ENCODE results near the gene GREB1.
A peak's percentile ranks its signal among the peaks of the same experiment; 100 is the strongest.

The GREB1 gene

GRCh38 chr2:11616097-11616687 is 82.3 kb downstream of the GREB1 start:
- no peak for DNase-seq

DNA sequence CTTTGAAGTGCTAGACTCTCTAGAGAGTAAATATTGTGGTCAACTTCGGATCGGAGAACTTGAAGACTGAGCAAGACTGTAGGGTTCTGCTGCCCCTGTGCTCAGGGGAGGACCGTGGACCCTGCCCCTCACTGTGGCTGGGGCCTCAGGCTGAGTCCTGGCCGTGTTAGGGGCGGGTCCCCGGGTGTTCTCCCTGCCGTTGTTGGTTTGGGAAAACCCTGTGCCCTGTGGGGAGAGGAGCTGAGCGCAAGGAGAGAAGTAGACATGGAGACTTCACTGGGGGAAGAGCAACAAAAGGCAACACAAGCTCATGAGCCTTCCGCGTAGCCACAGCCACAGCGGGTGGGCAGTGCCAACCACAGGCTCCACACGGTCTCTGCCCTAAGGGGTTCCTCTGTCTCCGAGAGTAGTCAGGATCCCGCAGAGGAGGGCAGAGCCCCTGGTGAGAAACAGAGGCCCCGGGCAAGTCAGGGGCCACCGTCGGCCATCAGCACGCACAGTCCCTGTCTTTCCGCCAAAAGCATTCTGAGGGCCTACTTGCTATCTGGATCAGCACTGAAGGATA is 83.1 kb downstream of the GREB1 start:
- no peak for DNase-seq

DNA sequence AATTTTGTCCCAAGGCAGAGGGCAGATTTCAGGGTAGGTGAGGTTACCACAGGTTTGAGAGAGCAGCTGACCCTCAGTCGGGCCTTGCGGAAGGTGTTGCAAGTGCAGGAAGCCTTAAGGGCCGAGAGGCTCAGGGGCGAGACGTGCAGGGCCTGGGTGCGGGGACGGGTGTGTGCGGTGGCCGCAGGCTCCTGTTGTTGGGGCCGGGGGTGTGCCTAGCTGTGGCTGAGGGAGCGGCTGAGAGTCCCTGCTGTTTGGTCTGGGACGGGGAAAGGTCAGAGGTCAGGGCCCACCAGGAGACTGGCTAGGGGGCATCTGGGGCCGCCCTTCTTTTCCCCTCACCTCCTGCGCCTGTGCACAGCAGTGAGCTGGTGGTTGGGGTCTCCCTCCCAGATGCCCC is 83.7 kb downstream of the GREB1 start:
- DNase-seq: no peak

DNA sequence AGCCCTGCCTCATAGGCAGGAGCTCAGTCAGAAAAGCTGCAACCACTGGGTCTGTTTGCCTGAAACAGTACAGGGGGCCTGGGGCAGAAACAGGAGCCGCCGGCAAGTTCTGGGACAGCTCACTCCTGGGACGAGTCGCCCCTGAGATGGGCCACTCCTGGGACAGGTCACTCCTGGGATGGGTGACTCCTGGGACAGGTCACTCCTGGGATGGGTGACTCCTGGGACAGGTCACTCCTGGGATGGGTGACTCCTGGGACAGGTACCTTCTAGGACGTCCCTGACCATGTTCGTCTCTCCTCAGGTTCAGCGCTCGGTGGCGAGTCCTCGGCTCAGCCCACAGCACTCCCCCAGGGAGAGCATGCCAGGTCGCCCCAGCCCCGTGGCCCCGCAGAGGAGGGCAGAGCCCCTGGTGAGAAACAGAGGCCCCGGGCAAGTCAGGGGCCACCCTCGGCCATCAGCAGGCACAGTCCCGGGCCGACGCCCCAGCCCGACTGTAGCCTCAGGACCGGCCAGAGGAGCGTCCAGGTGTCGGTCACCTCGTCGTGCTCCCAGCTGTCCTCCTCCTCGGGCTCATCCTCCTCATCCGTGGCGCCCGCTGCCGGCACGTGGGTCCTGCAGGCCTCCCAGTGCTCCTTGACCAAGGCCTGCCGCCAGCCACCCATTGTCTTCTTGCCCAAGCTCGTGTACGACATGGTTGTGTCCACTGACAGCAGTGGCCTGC is 84.3 kb downstream of the GREB1 start:
- DNase-seq: no peak

DNA sequence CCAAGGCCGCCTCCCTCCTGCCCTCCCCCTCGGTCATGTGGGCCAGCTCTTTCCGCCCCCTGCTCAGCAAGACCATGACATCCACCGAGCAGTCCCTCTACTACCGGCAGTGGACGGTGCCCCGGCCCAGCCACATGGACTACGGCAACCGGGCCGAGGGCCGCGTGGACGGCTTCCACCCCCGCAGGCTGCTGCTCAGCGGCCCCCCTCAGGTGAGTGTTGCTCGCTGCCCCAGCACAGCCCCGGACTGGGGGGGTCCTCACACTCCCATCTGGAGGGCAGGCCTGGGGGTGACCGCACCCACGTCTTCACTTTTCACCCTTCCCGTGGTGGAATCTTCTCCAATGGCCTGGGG is 84.8 kb downstream of the GREB1 start:
- DNase-seq: no peak

GRCh38 chr2:11621410-11621809 is 87.6 kb downstream of the GREB1 start:
- no peak for DNase-seq

DNA sequence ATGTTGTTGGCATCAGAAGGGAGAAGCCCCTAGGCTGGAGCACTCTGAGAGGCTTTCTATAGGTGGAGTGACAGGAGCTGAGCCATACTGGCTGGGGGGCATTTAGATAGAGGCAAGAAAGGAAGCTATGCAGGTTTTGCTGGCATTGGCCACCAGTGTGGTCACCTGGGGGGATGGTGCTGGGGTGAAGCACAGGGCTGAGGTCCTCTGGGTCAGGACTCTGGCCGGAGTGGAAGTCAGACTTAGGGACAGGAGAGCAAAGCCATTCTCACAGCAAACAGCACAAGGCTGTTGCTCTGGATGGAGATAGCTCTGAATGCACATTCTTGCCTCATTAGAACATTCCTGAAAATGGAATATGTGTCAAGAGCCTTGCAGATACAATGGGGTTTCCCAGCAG is 88.8 kb downstream of the GREB1 start:
- no peak for DNase-seq

- no peak for DNase-seq
Measured at GRCh38 chr2:11624893-11625292, 91.0 kb downstream of the GREB1 start.

DNA sequence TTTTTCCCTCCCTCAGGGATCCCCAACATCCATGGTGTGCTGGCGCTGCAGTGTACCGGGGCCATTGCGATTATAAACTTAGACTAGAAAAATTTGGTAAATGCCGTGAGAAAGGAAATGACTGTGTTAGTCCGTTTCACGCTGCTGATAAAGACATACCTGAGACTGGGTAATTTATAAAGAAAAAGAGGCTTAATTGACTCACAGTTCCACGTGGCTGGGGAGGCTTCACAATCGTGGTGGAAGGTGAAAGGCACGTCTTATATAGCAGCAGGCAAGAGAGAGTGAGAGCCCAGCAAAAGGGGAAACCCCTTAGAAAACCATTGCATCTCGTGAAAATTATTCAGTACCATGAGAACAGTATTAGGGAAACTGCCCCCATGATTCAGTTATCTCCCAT is 91.8 kb downstream of the GREB1 start:
- no peak for DNase-seq

- DNase-seq: no peak
Measured at GRCh38 chr2:11628675-11629074, 94.8 kb downstream of the GREB1 start.

DNA sequence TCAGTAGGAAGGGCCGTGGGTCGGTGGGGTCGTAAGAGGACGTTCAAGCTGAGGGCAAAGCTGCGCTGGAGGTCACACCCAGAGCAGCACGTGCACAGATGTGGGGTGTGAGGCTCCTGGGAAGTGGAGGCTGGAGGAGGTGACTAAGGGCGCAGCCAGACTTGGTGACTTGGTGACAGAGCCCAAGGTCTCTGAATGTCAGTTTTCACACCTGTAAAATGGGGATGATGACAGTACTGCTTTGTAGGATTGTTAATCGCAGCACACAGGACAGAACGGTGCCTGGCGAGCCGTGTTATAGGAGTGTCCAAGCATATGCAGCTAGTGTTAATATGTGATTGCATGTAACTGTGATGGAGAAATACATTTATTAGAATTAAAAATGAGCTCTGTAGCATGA is 95.4 kb downstream of the GREB1 start:
- no peak for DNase-seq

- no peak for DNase-seq
Measured at GRCh38 chr2:11629851-11630250, 96.0 kb downstream of the GREB1 start.

DNA sequence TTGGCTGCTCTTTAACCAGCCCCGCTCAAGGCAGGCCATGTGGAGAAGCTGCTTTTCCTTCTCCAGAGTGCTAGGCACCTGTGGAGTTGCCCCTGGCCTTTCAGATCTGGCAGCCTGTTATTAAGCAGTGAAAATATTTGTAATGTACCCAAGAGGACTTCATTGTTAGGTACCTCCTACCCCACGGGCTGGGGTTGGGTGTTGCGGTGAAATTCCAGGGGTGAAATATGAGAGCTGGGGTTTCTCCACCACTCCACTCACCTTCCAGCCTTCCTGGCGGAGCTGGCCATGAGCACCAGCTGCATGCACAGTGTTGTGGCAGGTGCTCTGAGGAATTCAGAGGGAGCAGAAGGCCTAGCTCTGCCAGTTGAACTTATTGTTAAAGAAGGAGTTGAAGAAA is 97.0 kb downstream of the GREB1 start:
- DNase-seq: peak; percentile 58

DNA sequence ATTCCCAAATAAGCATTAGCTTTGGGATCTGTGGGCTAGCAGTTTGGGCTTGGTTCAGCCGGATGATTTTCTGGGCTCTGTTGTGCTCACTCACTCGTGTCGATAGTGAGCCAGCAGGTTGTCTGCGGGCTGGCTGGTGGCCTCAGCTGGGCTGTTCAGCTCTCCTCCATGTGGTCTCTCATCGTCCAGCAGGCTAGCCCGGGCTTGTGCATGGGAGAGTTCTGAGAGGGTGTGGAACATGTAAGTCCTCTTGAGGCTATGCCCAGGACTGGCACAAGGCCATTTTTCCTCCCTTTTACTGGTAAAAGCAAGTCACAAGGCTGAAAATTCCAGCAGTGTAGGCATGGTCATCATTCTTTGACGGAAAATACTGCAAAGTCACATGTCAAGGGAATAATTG is 97.6 kb downstream of the GREB1 start:
- DNase-seq: no peak

- DNase-seq: no peak
Measured at GRCh38 chr2:11633923-11634478, 100.2 kb downstream of the GREB1 start.

DNA sequence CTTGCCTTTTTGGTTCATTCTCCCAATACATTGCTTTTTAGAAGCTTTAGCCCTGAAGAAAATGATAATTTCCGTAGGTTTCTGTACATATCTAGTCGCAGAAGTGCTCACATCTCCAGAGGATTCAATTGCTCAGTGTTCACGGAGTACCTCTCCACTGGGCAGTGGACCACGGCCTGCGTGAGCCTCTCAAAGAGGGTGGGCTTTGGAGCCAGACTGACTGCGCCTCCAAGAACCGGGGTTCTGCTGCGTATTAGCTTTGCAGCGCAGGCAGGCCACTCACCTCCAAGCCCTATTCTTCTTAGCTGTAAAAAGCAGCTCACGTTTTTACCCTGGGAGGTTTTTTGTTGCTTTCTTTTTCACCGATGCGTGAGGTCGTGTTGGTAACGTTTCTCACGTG is 100.7 kb downstream of the GREB1 start:
- DNase-seq: no peak

DNA sequence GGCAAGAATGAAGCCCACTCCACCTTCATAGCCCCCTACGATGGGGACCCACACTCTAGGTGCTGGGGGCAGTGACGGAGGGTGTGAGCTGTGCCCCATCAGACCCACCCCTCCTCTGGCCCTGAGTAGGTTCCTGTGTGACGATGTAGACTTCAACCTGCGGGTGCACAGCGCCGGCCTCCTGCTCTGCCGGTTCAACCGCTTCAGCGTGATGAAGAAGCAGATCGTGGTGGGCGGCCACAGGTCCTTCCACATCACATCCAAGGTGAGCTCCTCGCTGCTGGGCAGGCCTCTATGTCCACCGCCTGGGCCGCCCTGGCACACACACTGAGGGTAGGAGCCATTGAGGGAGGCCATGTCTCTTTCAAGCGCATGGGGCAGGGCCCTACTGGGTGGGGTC is 101.3 kb downstream of the GREB1 start:
- DNase-seq: no peak

- no peak for DNase-seq
Measured at GRCh38 chr2:11636593-11637295, 102.9 kb downstream of the GREB1 start.

GRCh38 chr2:11637546-11637945 is 103.7 kb downstream of the GREB1 start:
- DNase-seq: no peak

GRCh38 chr2:11639503-11639902 is 105.7 kb downstream of the GREB1 start:
- DNase-seq: no peak

- DNase-seq: no peak
Measured at GRCh38 chr2:11640132-11640531, 106.3 kb downstream of the GREB1 start.

DNA sequence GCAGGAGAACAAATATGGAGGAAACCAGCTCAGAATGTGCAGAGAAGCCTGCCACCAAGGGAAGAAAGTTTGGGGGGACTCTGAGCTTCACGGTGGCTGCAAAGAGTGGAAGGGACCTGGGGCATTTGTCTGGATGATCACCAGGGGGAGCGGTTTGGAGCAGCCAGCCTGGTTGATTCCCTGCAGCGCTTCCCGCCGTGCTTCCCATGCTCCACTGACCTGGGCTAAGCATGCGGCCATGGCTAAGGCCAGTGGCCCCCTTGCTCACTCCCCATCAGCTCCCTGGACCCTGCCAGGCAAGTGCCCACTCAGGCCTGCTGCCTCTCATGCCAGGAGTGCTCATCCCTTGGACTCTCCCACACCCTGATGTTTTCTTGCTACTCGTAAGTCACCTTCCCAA is 109.1 kb downstream of the GREB1 start:
- no peak for DNase-seq

- no peak for DNase-seq
Measured at GRCh38 chr2:11644293-11644692, 110.4 kb downstream of the GREB1 start.

- no peak for DNase-seq
Measured at GRCh38 chr2:11646530-11646929, 112.7 kb downstream of the GREB1 start.

Measured in NCI-H2107 (cell line).